GM21526 (cell line): ENCODE results near the gene ITGB6.

Experiments used
- ATAC-seq: cut with Tn5 transposase; IDR thresholded peaks from one replicate; pipeline ENCODE4 v1.9.1; 2021; ENCODE audit warnings: moderate library complexity; ENCODE audit not compliant: unreplicated experiment, low FRiP score

ITGB6 gene

DNA sequence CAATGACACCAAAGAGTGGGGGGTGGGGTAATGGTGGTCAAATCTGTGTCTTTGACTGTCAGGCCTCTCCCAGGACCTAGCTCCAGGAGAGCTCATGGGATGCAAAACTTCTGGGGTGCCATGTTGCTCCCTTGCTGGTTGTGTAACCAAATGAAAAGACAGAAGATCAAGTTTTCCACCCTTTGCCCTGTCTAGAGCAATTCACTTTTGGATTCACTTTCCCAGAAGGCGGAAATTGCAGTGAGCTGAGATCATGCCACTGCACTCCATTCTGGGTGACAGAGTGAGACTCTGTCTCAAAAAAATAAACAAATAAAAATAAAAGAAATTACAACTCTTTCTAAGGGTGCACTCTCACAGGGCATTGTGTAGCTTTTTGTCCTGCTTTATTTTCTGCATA, 102.7 kb downstream of the ITGB6 start:
- no peak for ATAC-seq

DNA sequence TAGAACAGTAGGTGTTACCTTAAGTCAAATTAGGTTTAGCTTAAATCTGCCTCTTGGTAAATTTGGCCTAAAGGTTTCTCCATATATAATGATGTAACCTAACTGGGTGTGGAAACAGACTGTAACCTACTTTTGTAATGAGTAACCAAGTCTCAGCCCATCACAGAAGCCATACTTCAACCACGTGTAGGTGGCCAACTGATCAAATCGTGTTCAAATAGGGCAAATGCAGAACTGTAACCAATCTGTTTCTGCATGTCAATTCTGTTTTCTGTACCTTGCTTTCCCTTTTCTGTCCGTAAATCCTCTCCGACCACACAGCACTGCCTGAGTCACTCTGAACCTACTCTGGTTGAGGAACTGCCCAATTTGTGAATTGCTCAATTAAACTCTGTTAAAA, 103.7 kb downstream of the ITGB6 start:
- ATAC-seq, result no peak

DNA sequence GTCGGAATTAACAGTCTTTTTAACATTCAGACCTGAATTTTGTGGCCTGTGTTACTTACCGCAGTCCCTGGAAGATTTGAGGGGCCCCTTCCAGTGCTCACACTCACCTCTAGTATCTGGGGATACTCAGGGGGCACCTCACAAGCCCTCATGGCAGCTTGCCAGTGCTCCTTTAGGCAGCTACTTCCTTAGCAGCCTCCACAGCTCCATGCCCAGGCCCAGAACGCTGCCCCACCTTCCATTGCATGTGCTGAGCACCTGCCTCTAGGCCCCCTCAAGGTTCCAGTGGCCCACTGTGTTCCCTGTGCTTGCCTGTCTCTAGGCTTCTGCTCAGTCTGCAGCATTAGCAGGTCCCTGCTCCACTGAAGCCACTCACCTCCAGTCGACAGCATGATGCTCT, 107.6 kb downstream of the ITGB6 start:
- ATAC-seq, result no peak

DNA sequence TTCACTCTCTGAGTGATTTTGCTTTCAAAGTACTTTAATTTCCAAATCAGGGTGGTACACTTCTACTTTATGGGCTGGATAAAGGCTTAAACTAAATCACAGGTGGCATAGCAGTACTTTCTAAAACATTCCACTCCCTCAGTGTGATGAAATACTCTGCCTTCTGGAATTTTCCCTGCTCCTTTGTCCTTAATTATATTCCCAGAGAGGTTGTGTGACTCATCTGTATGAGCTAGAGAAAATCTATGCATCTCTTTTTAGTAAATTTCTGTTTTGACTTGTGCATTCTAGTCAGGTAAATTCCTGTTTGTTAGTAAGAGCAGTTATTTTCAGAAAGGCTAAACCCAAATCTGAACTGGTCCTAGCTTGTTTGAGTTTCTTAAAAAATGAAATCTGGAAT, 108.7 kb downstream of the ITGB6 start:
- no peak for ATAC-seq

DNA sequence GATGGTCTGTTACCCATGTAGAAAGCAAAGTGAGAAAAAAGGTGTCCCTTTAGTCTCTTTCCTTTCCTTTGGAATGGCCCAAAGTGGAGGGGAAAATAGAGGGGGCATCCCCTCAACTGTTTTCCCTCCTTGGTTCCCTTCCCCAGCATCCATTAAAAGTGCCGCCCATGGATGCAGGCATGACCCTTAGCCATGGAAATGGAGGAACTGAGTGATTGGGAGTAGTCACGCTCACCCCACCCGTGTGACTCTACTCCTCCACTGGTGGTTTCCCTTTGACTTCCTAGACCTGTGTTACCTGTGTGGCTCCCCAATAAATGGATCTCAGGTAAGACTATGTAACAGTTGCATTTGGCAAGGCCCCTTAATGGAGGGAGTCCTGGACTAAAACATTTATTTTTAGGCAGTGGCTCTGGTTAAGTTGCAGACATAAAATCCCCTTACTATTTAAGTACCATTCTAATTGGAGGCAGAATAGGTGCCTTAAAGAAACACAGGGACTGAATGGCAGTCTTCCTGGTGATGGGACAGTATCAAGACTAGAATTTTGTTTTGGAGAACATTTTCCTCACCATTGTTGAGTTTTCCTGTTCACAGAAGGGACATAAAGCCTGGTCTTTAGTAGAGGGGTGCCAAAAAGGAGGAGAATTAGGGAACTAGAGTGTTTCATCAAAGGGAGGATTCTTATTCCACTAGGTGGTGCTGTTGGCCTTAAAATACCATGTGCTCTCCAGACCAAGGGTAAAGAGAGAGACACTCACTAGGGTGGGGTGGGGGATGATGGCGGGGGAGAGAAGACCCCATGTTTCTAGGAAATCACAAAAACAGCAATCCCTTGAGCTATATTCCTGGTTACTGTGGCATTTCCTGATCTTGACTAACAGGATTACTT, 112.0 kb downstream of the ITGB6 start:
- no peak for ATAC-seq

DNA sequence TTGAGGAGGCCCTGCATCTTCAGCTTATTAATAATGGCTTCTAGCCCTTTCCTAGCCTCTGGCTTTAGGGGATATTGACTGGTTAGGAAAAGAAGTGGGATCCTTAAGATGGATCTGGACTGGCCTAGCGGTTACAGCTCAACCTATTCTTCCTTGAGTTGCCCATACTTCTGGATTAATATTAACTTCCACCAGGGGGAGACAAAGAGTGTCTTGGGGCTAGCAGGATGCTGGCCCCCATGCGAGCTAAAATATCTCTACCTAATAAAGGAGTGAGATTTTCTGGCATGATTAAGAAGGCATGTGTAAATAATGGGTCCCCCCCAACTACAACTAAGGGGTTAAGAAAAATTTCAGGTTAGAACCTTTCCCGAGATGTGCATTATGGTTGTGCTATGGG, 114.4 kb downstream of the ITGB6 start:
- no peak for ATAC-seq

DNA sequence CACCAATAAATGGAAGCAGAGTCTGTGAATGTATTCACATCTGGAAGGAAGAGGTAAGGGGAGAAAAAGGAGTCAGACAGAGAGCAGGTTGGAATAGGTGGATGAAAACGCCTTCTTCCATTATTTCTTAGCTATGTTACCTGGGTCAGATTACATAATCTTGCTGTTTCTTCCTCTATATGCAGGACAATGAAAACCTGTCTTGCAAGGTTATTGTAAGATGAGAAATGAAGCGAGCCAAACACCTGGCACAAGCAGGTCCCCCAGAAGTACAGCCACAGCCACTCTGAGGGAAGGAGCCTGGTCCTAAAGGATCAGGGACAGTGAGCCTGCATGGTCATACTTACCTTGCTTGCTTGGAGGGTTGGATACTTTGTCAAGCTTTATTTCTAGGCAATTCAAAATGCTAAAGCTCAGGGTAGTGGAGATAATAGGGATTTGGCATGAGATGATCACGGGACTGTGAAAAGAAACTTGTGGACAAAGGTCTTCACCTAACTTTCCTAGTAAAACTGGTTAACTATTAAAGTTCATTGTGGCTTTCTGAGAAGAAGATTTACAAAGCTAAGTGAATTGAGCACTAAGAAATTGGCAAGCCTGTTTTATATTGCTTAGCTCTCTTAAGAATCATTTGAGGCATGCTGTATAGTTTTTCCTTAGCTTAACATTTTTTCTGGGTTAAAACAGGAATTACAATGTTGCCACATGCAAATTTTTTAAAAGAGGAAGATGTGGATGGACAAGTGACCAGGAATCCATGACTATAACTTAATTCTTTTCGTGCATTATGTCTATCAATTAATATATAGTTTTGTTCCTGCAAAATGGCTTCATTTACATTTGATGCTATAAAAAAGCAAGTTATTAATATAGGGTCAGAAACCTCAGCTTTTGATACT, 121.9 kb downstream of the ITGB6 start:
- ATAC-seq, result no peak

DNA sequence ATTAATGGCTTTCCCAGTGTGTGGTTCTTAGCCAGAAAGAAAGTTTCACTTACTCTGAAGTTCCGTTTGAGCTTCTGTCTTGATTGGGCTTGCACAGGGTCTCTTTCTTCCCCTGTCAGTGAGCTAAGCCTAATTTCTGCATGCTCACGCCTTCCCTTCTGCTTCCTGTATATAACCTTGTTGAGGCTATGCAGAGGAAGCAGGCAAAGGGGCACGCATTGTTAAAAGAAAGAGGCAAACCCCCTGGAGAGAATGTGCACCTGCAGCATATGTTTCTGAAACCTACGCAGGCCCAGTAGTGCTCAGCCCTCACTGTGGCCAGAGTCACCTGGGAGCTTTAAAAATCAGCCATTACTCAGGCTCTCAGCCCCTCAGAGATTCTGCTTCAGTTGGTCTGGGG, 123.2 kb downstream of the ITGB6 start:
- no peak for ATAC-seq

DNA sequence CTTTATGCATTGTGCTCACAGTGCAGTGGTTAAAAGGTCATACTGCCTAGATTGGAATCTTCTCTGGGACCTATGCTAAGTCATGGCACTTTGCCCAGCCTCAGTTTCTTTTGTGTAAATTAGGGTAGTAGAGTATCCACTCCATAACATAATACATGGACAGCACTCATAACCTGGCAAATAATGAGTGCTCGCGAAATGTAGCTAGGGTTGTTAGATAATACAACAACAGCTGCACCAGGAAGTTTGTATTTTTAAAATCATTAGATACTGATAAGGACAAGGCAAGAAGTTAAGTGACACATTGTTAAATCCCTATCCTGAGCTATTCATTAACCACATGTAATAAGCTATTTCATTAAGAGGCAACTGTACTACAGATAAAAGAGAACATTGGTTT, 123.8 kb downstream of the ITGB6 start:
- ATAC-seq, result no peak

DNA sequence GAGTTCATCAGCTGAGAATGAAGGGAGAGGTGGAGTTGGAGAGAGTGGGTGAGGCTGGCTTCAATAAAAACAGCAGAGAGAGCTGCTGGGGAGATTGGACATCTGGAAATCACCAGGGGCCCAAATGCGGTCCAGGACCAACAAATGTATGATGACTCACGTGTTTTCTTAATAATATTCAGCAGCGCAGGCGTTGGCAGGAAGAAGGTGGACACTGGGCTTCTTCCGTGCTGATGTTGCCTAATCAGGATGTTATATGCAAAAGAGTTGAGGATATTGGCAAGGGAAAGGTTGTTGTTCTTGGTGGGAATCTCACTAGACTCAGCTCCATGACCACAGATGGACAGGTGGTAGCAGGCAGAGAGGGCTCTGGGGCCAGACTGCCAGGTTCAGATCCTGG, 124.9 kb downstream of the ITGB6 start:
- no peak for ATAC-seq

DNA sequence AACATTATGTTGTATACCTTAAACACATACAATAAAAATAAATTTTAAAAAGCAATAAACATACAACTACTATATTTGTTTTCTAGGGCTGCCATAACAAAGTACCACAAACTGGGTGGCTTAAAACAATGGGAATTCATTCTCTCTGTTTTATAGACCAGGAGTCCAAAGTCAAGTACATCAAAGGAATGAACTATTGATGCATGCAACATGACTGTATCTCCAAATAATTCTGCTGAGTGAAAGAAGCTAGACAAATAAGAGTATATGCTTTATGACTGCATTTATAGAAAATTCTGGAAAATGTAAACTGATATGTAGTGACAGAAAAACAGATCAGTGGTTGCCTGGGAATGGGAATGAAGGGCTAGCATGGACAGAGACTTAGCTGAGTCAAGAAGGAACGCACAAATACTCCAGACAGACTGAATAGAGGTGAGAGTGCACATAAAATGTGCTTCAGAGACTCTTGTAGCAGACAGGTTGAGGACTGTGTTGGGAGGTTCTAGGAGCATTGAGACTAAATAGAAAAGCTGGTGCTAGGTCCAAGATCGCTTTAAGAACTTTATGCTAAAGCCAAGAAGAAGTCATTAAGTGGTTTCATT, 126.7 kb downstream of the ITGB6 start:
- no peak for ATAC-seq

DNA sequence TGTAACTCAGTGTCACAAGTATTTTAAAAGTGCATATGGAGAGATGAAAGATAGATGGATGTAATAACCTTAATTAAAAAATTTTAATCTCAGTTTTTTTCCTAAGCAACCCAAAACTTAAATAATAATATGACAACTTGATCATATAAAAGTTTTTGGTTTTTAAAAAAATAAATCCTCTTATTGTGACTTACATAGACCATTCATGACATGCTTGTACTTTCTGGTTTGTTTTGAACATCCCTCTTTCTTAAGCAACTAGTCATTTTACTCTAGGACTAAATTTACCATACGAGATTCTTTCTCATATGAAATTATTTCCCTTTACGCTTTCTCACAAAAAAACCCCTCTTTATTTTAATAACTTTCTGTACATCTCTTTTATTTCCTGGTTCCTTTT, 131.2 kb downstream of the ITGB6 start:
- no peak for ATAC-seq

DNA sequence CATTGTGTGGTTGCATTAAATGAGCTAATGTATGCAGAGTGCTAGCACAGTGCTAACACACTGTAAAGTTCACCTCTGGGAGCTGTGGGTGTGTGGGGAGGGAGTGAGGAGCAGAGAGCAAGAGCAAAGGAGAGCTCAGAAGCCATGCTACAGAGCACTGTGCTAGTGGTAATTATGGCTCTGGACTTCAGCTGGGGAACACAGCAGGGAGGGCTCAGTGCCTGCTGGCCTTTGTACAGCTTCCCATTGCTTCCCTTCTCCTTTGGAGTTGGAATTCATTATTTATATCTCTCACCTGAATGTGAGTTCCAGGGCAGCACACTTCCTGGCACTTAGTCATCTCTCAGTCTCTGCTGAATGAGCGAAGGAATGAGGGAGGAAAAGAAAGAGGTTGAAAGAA, 135.2 kb downstream of the ITGB6 start:
- ATAC-seq, result no peak

DNA sequence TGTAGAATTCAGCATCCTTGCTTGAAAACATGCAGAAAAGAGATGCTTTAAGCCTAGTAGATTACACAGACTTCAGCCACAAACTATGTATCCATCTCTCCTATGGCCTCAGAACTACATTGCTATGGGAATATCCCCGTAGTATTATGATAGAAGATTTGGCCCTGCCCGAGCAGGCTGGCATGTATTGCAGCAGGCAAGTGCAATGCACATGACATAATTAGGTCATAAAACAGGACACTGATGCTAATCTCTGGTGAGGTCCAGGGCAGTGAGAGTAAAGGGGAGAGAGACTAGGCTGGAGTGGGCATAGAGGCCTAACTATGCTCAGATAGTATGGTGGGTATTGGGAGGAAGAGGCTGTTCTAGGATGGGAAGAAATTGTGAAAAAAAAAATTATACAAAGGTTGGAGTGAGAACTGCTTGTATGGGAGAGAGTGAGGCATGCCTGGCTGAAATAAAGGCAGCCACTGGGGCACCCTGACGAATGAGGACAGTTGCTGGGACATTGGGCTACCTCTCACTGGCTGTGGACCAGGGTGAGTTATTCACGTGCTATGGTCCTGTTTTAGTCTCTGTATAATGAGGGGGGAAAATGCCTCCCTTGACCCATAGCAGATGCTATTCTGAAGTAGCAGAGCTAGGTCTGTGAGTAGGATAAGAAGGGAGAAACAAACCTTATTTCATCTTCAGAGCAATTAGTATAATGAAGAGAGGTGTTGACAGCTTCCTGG, 136.0 kb downstream of the ITGB6 start:
- no peak for ATAC-seq

DNA sequence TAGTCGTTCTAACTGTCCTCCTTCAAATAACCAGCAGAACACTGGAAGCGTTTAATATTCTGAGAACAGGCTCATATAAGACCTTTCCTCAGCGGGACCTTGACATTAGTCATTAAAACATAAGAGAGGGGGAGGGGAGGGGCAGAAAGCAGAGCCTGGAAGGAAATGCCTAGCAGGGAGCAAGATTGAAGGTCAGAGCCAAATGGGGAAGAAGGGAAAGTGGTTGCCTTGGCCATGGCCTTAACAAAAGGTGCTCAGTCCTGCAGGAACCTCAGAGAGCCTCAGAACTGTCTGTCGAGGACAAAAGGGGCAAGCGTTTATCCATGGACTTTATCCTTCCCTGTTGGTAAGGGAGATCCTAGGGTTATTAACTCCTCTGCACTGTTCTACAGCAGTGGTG, 136.8 kb downstream of the ITGB6 start:
- ATAC-seq, result no peak

DNA sequence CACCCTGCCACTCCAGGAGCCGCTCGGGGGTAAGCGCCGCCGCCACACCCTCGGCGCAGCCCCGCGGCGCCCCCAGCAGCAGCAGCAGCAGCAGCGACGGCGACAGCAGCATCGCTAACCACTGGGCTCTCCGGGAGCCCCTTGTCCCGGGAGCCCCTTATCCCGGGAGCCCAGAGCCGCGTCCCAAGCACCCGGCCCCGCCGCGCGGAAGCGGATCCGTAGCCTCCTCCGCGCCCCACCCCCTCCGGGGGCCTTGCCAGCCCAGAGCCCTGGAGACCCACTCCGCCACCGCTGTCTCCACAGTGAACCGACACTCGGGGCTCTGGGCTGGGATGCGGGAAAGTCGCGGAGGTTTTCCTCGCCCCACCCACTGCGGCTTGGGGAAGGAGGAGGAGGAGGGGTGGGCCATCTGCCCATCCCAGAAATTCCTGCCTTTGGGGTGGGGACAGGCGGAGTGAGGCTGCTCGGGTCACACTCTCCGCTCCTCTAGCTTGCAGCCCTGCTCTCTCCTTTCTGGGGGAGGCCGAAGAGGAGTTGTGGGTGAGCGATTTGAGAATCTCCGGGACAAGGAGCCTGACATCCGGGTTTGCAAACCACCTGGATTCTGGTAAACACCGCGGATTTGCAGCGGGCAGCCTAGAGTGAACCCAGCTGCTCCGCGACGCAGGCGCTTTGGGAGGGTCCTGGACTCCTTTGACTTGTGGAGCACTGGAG, 137.6 kb downstream of the ITGB6 start, which contains the start of gene PLA2R1:
PLA2R1 (minus strand) TSS at position 324 of the 714 bp plus-strand sequence; CDS start at position 112, 212 bp downstream.
- no peak for ATAC-seq

DNA sequence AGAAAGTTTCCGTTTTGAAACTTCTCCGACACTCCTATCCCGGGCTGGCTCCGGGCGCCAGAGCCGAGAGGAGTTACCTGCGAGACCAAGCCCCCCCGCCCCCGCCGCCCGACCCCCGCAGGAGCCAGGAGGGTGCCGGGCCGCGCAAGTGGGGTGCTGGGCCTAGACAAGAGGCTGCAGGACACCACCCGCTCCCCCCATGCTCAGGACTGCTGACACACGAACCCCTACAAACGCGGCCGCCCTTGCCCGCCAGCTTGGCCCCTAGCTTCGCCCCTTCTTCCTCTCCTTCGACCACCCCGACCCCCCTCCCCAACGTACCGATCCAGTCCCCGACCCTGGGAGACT, 138.2 kb downstream of the ITGB6 start:
- no peak for ATAC-seq

DNA sequence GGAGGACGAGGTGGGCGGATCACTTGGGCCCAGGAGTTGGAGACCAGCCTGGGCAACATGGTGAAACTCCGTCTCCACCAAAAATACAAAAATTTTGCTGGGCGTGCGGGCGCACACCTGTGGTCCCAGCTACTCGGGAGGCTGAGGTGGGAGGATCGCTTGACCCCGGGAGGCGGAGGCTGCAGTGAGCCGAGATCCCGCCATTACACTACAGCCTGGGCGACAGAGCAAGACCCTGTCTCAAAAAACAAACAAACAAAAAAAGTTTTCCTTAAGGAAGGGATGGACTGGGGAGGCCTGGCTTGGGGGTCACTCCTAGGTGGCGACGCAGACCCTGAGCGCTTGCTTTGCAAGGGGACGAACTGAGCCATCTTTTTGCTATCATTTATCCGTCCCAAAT, 138.5 kb downstream of the ITGB6 start:
- no peak for ATAC-seq

DNA sequence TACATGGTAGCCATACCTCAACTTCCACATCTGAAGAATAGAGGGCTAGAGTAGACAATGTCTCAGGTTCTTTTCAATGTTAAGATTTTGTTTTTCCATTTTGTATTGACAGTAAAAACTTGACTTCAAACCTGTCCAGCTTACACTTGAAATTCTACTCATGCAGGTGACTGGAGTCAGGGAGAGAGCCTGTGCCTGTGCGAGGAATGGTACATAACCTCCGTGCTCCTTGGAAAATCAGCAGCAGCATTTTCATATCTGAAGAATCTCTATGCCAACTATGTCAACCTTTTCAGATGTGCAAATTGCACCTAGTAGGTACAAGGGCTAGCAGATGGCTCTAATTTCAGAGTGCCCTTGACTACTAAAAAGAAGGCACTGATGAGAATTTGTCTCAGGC, 139.8 kb downstream of the ITGB6 start:
- ATAC-seq, result no peak

DNA sequence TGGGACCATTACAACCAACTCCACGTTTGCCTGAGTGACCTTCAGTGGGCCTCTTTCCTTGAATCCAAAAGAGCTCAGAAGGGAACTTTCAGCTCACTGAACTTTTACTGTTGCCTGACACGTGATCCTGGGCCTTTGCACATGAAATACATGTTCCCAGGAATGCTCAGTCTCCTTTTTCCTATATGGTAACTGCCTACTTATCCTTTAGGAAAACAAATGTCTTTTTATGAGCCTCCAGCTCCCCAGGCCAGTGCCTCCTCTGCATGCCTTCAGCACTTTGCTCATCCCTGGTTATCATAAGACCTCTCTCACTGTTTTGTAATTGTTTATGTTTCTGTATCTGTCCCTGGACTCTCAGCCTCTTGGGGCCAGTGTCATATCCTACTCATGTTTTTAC, 142.7 kb downstream of the ITGB6 start:
- no peak for ATAC-seq
